Measurements from ENCODE around the gene RNF17. TPM values are rescaled to one million over a fixed set of nuclear protein-coding genes. Genes with fewer than 3 reads are reported as not detected.

RNF17 gene
- not detected in 2 replicates for total RNA-seq (2022)
- percentile 5 among the genes with signal in this experiment for Bru-seq, nascent RNA
- BruChase-seq, experiment 1, labeled RNA remaining after a 6-hour chase = percentile 2 among the genes with signal in this experiment
- not detected for BruChase-seq, experiment 2, labeled RNA remaining after a 2-hour chase
- long read RNA-seq = 0 reads

- no peak within 1 kb of the TSS for H3K4me3 Mint-ChIP-seq (ENCODE audit: unreplicated experiment)
- peaks cover 6% of the 10 kb centered on the region for H3K36me3 Mint-ChIP-seq (ENCODE audit: insufficient read depth, unreplicated experiment)
- intact Hi-C loops (cut with micrococcal nuclease) = no loop called here
- ChIA-PET CTCF (interaction anchor here (0.6 kb wide), 1 partner anchor 183 kb away, joined by 3 read pairs; no protein-coding TSS in a partner anchor), POLR2A (no interaction called here)
- no TSS peak for BruUV-seq (replicated peaks)
- no peaks in the 10 kb centered on the region for H3K4me1 Mint-ChIP-seq (ENCODE audit: insufficient read depth, unreplicated experiment)
- H3K27ac Mint-ChIP-seq (ENCODE audit: low read depth, unreplicated experiment) = no peak within 1 kb of the TSS
- TF ChIP-seq CTCF (IDR thresholded peaks at IDR 0.05; ENCODE audit: unreplicated experiment) = no peak
- H3K9me3 Mint-ChIP-seq (ENCODE audit: unreplicated experiment) = no peaks in the 10 kb centered on the region
- H3K27me3 Mint-ChIP-seq (ENCODE audit: insufficient read depth, unreplicated experiment) = no peaks in the 10 kb centered on the region
- DNase-seq (ENCODE audit: unreplicated experiment) = no peak
Measured at GRCh38 chr13:24763596-24764275, at the start of gene RNF17. Gene RNF17, plus strand, starts transcription at chr13:24764169. Its CDS starts 35 bp downstream, at chr13:24764204.

- Mint-ChIP-seq H3K27me3 (ENCODE audit: insufficient read depth, unreplicated experiment) (peaks cover 9% of the 10 kb centered on the region), H3K27ac (ENCODE audit: low read depth, unreplicated experiment) (no peak overlapping the region), H3K4me3 (ENCODE audit: unreplicated experiment) (no peak overlapping the region), H3K4me1 (ENCODE audit: insufficient read depth, unreplicated experiment) (no peaks in the 10 kb centered on the region), H3K36me3 (ENCODE audit: insufficient read depth, unreplicated experiment) (no peaks in the 10 kb centered on the region), H3K9me3 (ENCODE audit: unreplicated experiment) (no peaks in the 10 kb centered on the region)
- CTCF ChIA-PET = interaction anchor here (0.6 to 0.8 kb wide), 3 partner anchors 17 to 150 kb away, joined by 3 to 4 read pairs (median 3); no protein-coding TSS in a partner anchor
- TF ChIP-seq CTCF (IDR thresholded peaks at IDR 0.05; ENCODE audit: unreplicated experiment) = no peak
- no peak for DNase-seq (ENCODE audit: unreplicated experiment)
- no TSS peak for BruUV-seq (replicated peaks)
- intact Hi-C loops (cut with micrococcal nuclease) = no loop called here
- POLR2A ChIA-PET = no interaction called here
Measured at GRCh38 chr13:24716011-24716410, 48.0 kb upstream of the RNF17 start.

GRCh38 chr13:24716446-24716845 is 47.5 kb upstream of the RNF17 start:
- Mint-ChIP-seq H3K4me3 (ENCODE audit: unreplicated experiment) (no peak overlapping the region), H3K4me1 (ENCODE audit: insufficient read depth, unreplicated experiment) (no peaks in the 10 kb centered on the region), H3K9me3 (ENCODE audit: unreplicated experiment) (no peaks in the 10 kb centered on the region), H3K27ac (ENCODE audit: low read depth, unreplicated experiment) (no peak overlapping the region), H3K36me3 (ENCODE audit: insufficient read depth, unreplicated experiment) (no peaks in the 10 kb centered on the region), H3K27me3 (ENCODE audit: insufficient read depth, unreplicated experiment) (peaks cover 9% of the 10 kb centered on the region)
- no peak for TF ChIP-seq CTCF (IDR thresholded peaks at IDR 0.05; ENCODE audit: unreplicated experiment)
- intact Hi-C loops (cut with micrococcal nuclease) = no loop called here
- CTCF ChIA-PET = interaction anchor here (0.6 to 0.8 kb wide), 3 partner anchors 22 to 151 kb away, joined by 3 to 4 read pairs (median 3); no protein-coding TSS in a partner anchor
- no TSS peak for BruUV-seq (replicated peaks)
- POLR2A ChIA-PET = no interaction called here
- DNase-seq (ENCODE audit: unreplicated experiment) = no peak

GRCh38 chr13:24717217-24717616 is 46.8 kb upstream of the RNF17 start:
- H3K36me3 Mint-ChIP-seq (ENCODE audit: insufficient read depth, unreplicated experiment) = no peaks in the 10 kb centered on the region
- intact Hi-C loops (cut with micrococcal nuclease) = no loop called here
- no peaks in the 10 kb centered on the region for H3K9me3 Mint-ChIP-seq (ENCODE audit: unreplicated experiment)
- TF ChIP-seq CTCF (IDR thresholded peaks at IDR 0.05; ENCODE audit: unreplicated experiment) = no peak
- no peak overlapping the region for H3K4me3 Mint-ChIP-seq (ENCODE audit: unreplicated experiment)
- CTCF ChIA-PET = no interaction called here
- no peak overlapping the region for H3K27ac Mint-ChIP-seq (ENCODE audit: low read depth, unreplicated experiment)
- H3K27me3 Mint-ChIP-seq (ENCODE audit: insufficient read depth, unreplicated experiment) = peaks cover 9% of the 10 kb centered on the region
- BruUV-seq (replicated peaks) = no TSS peak
- no peaks in the 10 kb centered on the region for H3K4me1 Mint-ChIP-seq (ENCODE audit: insufficient read depth, unreplicated experiment)
- POLR2A ChIA-PET = no interaction called here
- no peak for DNase-seq (ENCODE audit: unreplicated experiment)

Measured in MCF 10A (cell line).